Femur (tissue), 1 donor: Measurements from ENCODE around the gene CCL20.
A peak's percentile ranks its signal among the peaks of the same experiment; 100 is the strongest.
"Not testable (repeated sequence)": the region's sequence is repeated elsewhere in the genome, so short reads cannot be mapped to it uniquely, and the experiment has no call there.

Experiments
- DNase-seq: peaks from one replicate; pipeline ENCODE4 v3.0.0-alpha.2; 2017

Gene CCL20

DNA sequence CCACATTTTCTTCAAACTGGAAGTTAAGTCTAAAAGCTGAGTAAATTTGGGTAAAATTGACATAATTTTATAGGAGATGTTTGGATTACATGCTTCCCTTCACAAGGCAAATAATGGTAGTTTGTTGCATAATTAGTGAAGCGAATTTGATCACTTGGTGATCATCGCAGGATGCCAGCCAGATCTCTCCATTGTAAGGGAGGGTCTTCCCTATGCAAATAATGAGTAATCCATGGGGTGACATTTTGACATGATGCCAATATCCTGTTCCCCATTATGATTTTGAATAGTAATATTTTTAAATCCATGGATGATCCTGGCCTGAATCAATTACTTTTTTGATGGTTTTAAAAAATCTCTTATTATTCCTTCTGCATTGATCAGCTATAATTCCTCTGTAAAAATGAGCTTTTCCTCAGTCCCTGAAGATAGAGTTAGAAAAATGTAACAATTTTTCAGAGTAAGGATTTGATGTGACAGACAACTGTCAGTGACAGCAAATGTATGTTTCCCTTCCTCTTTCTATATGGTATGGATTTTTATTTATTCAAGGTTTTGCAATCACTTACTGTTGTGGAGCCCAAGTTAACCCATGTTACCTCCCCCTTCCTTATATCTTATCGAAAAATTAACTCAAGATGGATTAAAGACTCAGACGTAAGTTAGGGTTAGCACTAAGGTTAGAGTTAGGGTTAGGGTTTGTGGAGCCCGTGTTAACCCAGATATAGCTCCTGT lies 21.4 kb downstream of the CCL20 start:
- no peak for DNase-seq

GRCh38 chr2:227839339-227840129 lies 25.9 kb downstream of the CCL20 start:
- DNase-seq = not testable (repeated sequence)

- no peak for DNase-seq
These were observed 33.2 kb downstream of the CCL20 start for GRCh38 chr2:227846831-227847230.

DNA sequence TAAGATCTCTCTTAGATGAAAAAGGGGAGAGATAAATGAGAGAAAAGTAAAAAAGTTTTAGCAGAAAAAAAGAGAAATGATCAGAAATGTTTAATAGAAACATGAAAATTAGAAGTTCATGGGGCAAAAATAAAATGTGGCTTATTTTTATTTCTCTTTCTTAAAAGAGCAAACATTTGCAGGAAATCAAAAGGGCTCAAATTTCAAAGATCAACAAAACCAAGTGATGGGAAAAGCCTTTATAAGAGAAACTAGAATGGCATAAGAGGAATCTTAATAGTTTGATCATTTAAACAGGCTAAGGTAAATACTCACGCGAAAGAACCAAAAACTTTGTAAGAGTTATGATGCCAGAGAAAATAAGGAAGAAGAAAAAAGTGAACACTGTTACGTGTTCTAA lies 34.5 kb downstream of the CCL20 start:
- DNase-seq = no peak

- DNase-seq = no peak
These were observed 34.9 kb downstream of the CCL20 start for GRCh38 chr2:227848586-227848985.

DNA sequence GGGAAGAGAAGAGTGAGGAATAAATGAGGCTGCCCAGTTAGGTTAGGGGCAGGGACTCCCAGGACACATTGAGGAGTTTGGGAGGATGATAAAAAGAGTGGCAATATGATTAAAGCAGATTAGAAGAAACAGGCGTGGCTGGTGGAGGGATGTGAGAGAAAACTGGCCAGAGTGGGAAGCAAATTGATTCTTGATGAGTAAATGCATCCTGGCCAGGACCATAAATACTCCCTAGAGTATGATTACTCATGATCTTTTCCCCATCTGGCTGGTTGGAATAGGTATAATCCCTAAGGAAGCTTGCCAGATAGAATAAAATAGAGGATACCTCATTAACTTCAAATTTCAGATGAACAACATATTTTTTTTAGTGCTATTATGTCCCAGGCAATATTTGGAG lies 36.3 kb downstream of the CCL20 start:
- DNase-seq = no peak

GRCh38 chr2:227853204-227853629 lies 39.6 kb downstream of the CCL20 start:
- peak; percentile 36 for DNase-seq

GRCh38 chr2:227853765-227854271 lies 40.2 kb downstream of the CCL20 start:
- DNase-seq = no peak

DNA sequence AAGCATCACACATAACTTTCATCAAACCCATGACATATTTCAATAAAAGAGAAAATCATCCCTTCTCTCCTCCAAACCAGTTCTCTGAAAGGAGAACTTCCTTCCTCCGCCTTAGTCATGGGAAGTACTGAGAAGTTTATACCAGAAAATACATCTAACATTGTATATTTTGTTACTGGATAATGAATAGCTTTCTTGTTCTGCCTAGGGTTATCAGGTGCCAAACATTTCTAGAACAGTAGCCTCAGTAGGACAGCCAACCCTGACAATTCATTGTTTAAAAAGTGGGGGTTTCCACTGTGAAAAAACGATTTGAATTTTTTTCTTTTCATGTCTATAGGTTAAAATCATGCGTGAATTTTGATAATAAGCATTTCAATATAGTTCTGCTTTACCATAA lies 41.8 kb downstream of the CCL20 start:
- DNase-seq = no peak

DNA sequence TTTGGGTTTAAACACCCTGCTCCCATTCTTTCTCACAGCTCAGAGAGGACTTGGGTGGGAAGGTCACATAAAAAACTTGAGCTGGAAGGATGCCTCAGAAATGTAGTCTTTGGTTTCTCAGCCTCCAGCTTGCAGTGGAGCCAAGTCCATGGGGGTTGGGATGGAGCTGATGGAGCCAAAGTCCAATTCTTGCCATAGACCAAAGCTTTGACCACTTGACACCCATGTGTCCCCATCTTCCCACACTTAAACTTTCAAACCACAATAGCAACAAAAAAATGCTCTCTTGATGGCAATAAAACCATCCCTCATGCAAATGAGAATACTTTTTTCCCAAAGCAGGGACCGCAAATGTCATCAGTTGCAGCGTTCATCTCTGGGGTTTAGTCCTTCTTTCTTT lies 43.1 kb downstream of the CCL20 start:
- no peak for DNase-seq

- peak; percentile 33 for DNase-seq
These were observed 46.6 kb downstream of the CCL20 start for GRCh38 chr2:227860221-227860641.

- DNase-seq = no peak
These were observed 47.4 kb downstream of the CCL20 start for GRCh38 chr2:227861011-227861410.

DNA sequence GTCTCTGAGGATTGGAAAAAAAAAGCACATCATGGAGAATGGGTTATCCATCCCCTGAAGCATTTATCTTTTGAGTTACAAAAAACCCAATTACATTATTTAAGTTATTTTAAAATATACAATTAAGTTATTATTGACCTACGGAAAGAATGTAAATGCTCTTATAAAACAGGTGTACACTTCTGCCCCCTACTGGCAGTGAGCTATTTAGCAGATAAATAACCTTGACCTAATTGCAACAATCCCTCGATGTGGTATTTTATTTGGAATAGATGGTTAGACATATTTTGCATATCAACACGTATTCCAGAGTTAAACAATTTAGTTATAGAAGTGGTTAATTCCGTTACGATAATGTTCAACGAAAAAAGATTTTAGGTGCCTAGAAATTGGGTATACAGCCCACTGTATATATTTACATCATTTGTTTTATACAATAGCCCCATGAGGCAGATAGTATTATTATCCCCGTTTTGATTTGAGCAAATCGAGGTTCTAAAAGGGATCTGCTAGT lies 48.6 kb downstream of the CCL20 start:
- no peak for DNase-seq

- DNase-seq = no peak
These were observed 49.3 kb downstream of the CCL20 start for GRCh38 chr2:227862741-227863588.

DNA sequence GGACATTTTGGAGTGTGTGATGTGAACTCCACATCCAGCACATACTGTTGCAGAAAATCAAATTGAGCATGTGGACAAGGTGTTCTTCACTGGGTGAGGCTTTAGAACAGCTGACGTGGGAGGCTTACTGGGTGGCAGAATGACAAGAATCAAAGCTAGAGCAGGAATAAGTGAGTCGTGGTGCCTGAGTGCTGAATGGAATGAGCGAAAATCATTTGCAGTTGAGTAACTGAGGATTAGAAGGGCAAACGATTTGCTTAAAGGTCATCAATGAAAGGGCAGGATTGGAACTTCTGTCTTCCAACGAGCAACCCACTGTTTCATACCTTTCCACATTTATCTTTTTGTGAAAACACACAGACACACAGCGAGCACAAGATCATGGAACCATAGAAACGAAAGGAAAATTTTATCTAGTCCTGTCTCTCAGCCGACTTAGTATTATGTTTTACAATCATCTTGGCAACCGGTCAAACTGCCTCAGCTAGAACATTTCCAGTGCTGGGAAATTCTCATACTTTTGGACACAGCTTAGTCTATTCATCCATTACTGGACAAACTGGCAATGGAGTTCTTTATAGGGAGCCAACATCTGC lies 50.6 kb downstream of the CCL20 start:
- no peak for DNase-seq

DNA sequence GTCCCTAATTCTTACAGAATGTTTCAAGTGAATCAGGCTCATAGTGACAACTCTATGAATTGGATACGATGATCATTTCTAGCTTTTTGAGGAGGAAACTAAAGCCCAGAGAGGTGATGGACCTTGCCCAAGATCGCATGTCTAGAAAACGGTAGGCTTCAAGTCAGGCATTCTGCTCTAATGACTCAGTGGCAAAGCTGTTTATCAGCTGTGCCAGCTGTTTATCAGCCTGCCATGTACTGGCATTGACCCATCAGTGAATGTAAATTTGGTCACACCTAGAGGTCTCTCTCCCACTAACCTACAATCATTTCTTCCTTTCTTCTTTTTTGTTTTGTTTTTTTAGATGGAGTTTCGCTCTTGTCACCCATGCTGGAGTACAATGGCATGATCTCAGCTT lies 51.6 kb downstream of the CCL20 start:
- DNase-seq = no peak
